ENCODE data around the gene DSCAML1.

GRCh38 chr11:117563556-117563955 lies 233.5 kb downstream of the DSCAML1 start:
- TF ChIP-seq POLR2AphosphoS5 (IDR thresholded peaks at IDR 0.05; ENCODE audit: low read depth, low read length) (no peak), REST (IDR thresholded peaks at IDR 0.05; ENCODE audit: insufficient read depth in 1 of 2, low read depth in 2 of 2, low read length in 2 of 2) (no peak), TAF1 (IDR thresholded peaks at IDR 0.05; ENCODE audit: borderline replicate concordance, insufficient read depth, low read length) (no peak), SIN3A (IDR thresholded peaks at IDR 0.05; ENCODE audit: borderline replicate concordance, insufficient read depth, low read length) (no peak), FOXP2 (optimal IDR thresholded peaks at IDR 0.05; ENCODE audit: borderline replicate concordance, extremely low read depth, extremely low read length, insufficient read depth) (no peak)
